Right atrium auricular region (tissue), 2 donors: ENCODE measurements around the gene FAM50B. TPM values are rescaled to one million over a fixed set of nuclear protein-coding genes. Genes with fewer than 3 reads are reported as not detected.
A peak's percentile ranks its signal among the peaks of the same experiment; 100 is the strongest.

ENCODE experiments used
- DNase-seq: peaks from one replicate; pipeline ENCODE4 v3.0.0-alpha.2; 2019; ENCODE audit warnings: low spot score
- H3K27ac ChIP-seq, 2 donors: fragments of 200-600 bp; sonication (generic); 1 replicate in 1 of 2; 2 replicates in 1 of 2; pipeline ENCODE4 v1.5.1; 2016 to 2019
- H3K27me3 ChIP-seq, 2 donors: fragments of 200-600 bp; sonication (generic); one replicate each; pipeline versions ENCODE4 v1.5.1 to v1.6.0; 2017 to 2019
- H3K36me3 ChIP-seq: fragments of 200-600 bp; sonication (generic); one replicate; pipeline ENCODE4 v1.5.1; 2016
- H3K4me1 ChIP-seq, 2 donors: fragments of 200-600 bp; sonication (generic); one replicate each; pipeline versions ENCODE4 v1.5.1 to v1.6.0; 2017 to 2019
- H3K4me3 ChIP-seq, 2 donors: fragments of 200-600 bp; sonication (generic); 1 replicate in 1 of 2; 2 replicates in 1 of 2; pipeline ENCODE4 v1.5.1; 2017 to 2019; ENCODE audit warnings: mild to moderate bottlenecking in 1 of 2, moderate library complexity in 1 of 2
- H3K9me3 ChIP-seq, 2 donors: fragments of 200-600 bp; sonication (generic); one replicate each; pipeline ENCODE4 v1.5.1; 2019
- CTCF ChIP-seq, 2 donors: fragments of 200-600 bp; sonication (generic); IDR thresholded peaks; one replicate each; pipeline ENCODE4 v1.5.1; 2019; ENCODE audit warnings: antibody characterized with exemption in 2 of 2
- total RNA-seq, 2 donors: library from RNA; depleted of rRNA; stranded (reverse); fragments of >200 nt; gene quantifications; one replicate each; pipeline ENCODE4 v1.1.0, GENCODE V29; 2016

The FAM50B gene
- total RNA-seq, 2 donors from 2014 or later: 10.0 to 19.6 TPM

GRCh38 chr6:3869284-3869631 lies 20.1 kb downstream of the FAM50B start:
- DNase-seq: peak; percentile 18
- Histone ChIP-seq H3K4me3 (no peak overlapping the region), H3K4me1 (no peaks in the 10 kb centered on the region), H3K27me3 (no peaks in the 10 kb centered on the region), H3K36me3 (no peaks in the 10 kb centered on the region), H3K9me3 (no peaks in the 10 kb centered on the region), H3K27ac (no peak overlapping the region)
- TF ChIP-seq CTCF (IDR thresholded peaks at IDR 0.05): no peak

GRCh38 chr6:3869632-3870527 lies 20.7 kb downstream of the FAM50B start:
- no peaks in the 10 kb centered on the region for H3K36me3 ChIP-seq
- H3K9me3 ChIP-seq: no peaks in the 10 kb centered on the region
- no peak overlapping the region for H3K27ac ChIP-seq
- TF ChIP-seq CTCF (IDR thresholded peaks at IDR 0.05): no peak
- no peaks in the 10 kb centered on the region for H3K27me3 ChIP-seq
- no peaks in the 10 kb centered on the region for H3K4me1 ChIP-seq
- DNase-seq: peak; percentile 34
- H3K4me3 ChIP-seq: no peak overlapping the region

GRCh38 chr6:3870528-3870925 lies 21.4 kb downstream of the FAM50B start:
- Histone ChIP-seq H3K9me3 (no peaks in the 10 kb centered on the region), H3K36me3 (no peaks in the 10 kb centered on the region), H3K27ac (no peak overlapping the region), H3K4me1 (no peaks in the 10 kb centered on the region), H3K27me3 (no peaks in the 10 kb centered on the region), H3K4me3 (no peak overlapping the region)
- DNase-seq: peak; percentile 44
- TF ChIP-seq CTCF (IDR thresholded peaks at IDR 0.05): no peak

GRCh38 chr6:3871515-3871914 lies 22.3 kb downstream of the FAM50B start:
- TF ChIP-seq CTCF (IDR thresholded peaks at IDR 0.05): no peak
- H3K27ac ChIP-seq: no peak overlapping the region
- H3K4me1 ChIP-seq: no peaks in the 10 kb centered on the region
- peak; percentile 16 for DNase-seq
- no peak overlapping the region for H3K4me3 ChIP-seq
- H3K9me3 ChIP-seq: no peaks in the 10 kb centered on the region
- H3K36me3 ChIP-seq: no peaks in the 10 kb centered on the region
- no peaks in the 10 kb centered on the region for H3K27me3 ChIP-seq

- Histone ChIP-seq H3K27me3 (no peaks in the 10 kb centered on the region), H3K9me3 (no peaks in the 10 kb centered on the region), H3K36me3 (no peaks in the 10 kb centered on the region), H3K4me3 (no peak overlapping the region), H3K27ac (no peak overlapping the region), H3K4me1 (peaks cover 0 to 1% of the 10 kb centered on the region in 2 donors)
- no peak for DNase-seq
- TF ChIP-seq CTCF (IDR thresholded peaks at IDR 0.05): no peak
Observed at GRCh38 chr6:3871939-3872338, 22.8 kb downstream of the FAM50B start.
